Measurements from ENCODE around the gene BCKDK.
A peak's percentile ranks its signal among the peaks of the same experiment; 100 is the strongest.

Gene BCKDK

DNA sequence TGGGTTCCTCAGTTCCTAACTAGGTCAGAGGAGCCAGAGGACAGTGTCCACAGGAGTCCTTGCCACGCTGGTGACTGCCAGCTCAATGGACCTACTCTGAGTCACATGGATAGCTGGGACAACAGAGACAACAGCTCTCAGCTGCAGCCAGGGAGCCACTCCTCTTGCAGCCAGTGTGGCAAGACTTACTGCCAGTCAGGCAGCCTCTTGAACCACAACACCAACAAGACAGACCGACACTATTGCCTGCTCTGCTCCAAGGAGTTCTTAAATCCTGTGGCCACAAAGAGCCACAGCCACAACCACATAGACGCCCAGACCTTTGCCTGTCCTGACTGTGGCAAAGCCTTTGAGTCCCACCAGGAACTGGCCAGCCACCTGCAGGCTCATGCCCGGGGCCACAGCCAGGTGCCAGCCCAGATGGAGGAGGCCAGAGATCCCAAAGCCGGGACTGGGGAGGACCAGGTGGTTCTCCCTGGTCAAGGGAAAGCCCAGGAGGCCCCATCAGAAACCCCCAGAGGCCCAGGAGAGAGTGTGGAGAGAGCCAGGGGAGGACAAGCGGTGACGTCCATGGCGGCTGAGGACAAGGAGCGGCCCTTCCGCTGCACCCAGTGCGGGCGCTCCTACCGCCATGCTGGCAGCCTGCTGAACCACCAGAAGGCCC is 27.3 kb upstream of the BCKDK start:
- DNase-seq: no peak

DNA sequence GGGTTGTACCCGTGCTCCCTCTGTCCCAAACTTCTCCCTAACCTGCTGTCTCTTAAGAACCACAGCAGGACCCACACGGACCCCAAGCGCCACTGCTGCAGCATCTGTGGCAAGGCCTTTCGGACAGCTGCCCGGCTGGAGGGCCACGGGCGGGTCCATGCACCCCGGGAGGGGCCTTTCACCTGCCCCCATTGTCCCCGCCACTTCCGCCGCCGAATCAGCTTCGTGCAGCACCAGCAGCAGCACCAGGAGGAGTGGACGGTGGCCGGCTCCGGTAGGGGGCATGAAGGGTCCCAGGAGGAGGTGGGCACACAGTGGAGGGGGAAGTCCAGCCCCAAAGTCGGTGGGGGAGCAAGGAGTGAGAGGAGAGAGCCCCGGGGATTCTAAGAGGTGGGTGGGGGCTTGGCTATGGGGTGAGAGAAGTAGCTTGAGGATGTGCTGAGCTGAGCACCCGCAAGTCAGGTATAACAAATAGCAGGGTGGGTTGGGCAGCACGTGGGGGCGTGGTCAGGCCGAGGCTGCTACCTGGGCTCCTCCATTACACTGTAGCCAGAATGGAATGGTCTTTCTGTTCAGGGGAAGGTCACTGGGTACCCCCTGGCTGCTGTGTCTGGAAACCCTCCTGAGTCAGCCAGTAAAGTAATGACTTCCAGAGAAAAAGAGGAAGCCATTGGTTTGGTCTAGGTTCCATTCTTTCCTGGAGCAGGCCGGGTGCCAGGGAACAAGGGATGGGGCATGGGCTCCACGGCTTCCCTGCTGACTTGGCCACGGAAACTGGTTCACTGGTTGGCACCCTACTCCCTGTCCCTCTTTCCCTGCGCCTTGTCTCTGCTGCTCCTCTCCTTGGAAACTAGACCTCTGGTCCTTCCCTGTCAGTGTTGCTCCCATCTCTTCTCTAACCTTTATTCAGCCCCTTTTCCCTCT is 26.5 kb upstream of the BCKDK start:
- no peak for DNase-seq

DNA sequence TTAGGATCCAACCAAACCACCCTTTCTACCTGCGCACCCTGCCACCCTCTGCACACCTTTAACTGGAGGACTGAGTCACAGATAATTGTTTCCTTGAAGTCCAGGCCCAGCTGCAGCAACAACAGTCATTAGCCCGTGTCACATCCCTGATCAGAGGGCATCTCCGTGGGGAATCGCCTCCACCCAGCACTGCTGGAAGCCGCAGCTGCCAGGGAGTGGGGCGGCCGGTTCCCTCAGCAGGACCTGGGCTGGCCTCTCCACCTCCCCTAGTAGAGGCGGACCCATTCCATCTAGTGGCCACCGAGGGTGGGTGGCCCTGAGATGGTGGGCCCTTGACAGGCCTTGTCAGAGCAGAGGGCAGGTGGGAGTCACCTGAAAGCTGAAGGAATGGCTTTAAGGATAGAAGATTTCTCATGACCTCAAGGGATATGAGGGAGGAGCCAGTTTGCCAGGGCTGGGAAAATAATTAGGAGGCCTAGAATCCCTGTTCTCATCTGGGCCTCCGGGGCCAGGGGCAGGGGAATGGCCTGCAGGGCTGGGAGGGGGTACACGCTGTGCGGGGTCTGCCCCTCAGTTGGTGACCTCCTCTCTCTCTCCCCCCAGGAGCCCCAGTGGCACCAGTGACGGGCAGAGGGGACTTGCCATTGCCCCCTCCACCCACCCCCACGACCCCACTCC is 25.7 kb upstream of the BCKDK start:
- DNase-seq: no peak

- DNase-seq: no peak
Measured at GRCh38 chr16:31083081-31083480, 25.1 kb upstream of the BCKDK start.

- no peak for DNase-seq
Measured at GRCh38 chr16:31083556-31083955, 24.6 kb upstream of the BCKDK start.

GRCh38 chr16:31083981-31084380 is 24.2 kb upstream of the BCKDK start:
- DNase-seq: no peak

DNA sequence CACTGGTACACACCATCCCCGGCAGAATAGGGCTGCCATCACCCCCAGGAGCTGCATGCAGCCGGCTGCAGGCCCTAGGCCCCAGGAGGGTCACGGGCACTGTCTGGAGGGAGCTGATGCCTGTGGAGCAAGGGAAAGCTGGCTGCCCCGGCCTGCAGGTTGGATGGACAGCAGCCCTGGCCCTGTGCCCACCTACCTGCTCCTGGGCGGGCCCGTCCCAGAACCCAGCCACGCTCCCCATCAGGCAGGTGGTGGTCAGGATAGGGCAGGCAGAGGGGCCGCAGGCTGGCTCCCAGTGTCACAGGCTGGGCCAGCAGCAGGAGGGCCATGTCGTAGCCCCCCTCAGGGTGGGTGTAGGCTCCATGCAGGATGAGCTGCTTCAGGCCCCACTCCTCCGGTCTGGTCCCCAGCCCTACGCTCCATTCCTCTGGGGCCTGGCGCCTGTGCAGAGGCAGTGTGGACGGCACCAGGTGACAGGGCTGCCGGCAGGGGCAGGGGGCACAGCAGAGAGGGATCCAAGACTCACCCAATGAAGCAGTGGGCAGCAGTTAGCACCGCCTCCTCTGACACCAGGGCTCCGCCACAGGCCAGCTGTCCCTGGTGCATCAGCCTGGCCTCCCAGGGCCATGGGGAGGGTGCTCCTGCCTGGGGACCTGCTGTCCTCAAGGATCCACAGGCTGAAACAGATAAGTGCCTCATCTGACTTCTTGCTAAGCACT is 23.4 kb upstream of the BCKDK start:
- no peak for DNase-seq

- DNase-seq: no peak
Measured at GRCh38 chr16:31085411-31085810, 22.8 kb upstream of the BCKDK start.

GRCh38 chr16:31085873-31086628 is 22.1 kb upstream of the BCKDK start:
- no peak for DNase-seq

DNA sequence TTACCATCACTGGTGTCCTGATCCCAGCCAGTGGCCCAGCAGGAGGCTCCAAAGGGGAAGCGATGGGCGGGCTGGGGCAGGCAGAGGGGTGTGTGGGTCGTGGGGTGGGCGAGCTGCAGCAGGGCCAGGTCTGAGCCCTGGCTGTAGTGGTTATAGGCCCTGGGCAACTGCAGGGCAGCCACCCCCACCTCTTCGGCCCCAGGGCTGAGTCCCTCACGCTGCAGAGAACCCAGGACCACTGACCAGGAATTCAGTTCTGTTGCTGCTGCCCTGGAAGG is 21.6 kb upstream of the BCKDK start:
- DNase-seq: no peak

DNA sequence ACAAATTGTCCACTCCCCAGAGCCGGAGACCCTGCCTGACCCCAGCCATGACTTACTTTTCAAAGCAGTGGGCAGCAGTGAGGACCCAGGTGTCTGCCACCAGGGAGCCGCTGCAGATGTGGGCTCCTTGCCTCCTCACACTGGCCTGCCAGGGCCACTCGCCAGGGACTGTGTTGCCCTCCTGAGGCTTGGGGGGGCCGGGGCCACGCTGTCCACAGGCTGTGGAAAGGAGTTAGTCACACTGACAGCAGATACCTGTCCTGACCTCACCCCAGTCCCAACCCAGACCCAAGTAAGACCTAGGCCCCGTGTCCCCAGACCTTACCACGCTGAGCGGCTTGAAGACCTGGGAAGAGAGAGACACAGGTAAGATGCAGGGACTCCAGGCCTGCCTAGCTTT is 20.7 kb upstream of the BCKDK start:
- DNase-seq: no peak

- DNase-seq: no peak
Measured at GRCh38 chr16:31087971-31088370, 20.2 kb upstream of the BCKDK start.

GRCh38 chr16:31088459-31089183 is 19.6 kb upstream of the BCKDK start, which contains the start of gene PRSS53:
TSS of gene PRSS53 (minus strand) at chr16:31088943. CDS start at chr16:31088809, 134 bp downstream.
- DNase-seq: no peak

DNA sequence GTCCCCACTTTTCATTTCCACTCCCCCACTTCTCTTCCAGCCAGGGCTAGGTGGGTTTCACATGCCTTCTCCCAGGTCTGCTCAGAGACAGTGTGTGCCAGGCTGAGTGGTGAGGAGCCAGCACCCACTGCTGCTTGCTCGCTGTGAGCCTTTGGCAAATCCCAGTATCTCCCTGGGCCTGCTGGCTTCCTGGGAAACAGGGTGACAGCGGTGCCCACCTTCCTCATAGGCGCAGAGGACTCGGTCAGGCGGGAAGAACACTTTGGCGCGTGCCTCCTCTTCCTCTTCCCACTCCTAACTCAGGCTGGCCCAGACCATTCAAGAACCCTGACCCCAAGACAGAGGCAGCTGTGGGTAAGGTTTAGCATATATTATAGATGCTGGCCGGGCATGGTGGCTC is 19.0 kb upstream of the BCKDK start:
- DNase-seq: no peak

- no peak for DNase-seq
Measured at GRCh38 chr16:31090540-31090939, 17.6 kb upstream of the BCKDK start.

- DNase-seq: no peak
Measured at GRCh38 chr16:31092330-31092729, 15.9 kb upstream of the BCKDK start.

- no peak for DNase-seq
Measured at GRCh38 chr16:31093132-31093703, 15.0 kb upstream of the BCKDK start.

GRCh38 chr16:31094088-31094423 is 14.1 kb upstream of the BCKDK start:
- no peak for DNase-seq

DNA sequence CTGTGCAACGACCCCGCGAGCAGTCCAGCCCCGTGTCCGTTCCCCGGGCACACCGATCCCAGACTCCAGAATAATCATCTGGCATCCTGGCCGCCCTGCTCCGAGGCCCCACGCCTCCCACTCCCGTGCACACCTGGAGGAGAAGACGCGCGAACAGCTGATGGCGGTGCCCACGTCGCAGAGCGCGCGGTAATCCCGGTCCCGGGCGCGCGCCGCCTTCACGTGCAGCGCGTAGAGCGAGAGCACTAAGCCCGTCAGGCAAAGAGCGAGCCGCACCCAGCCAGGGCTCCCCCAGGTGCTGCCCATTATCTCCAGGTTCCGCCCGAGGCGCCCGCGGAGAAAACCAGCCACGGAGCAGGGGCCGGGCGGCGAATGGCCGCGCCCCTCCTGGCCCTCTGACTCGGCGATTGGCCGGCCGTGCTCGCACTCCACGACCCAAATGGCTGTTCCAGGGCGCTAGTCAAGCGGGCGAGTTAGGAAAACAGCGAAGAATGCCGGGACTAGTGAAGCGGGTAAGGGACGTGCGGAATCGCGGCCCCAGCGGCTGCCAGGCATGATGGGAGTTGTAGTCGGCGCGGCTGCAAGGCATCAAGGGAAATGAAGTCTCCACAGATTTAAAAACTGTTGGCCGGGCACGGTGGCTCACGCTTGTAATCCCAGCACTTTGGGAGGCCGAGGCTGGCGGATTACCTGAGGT is 13.6 kb upstream of the BCKDK start, which contains the start of gene VKORC1:
Gene VKORC1, minus strand, starts transcription at position 374 of the 697 bp plus-strand sequence. Its CDS starts 68 bp downstream, at position 306.
- DNase-seq: peak; percentile 22

DNA sequence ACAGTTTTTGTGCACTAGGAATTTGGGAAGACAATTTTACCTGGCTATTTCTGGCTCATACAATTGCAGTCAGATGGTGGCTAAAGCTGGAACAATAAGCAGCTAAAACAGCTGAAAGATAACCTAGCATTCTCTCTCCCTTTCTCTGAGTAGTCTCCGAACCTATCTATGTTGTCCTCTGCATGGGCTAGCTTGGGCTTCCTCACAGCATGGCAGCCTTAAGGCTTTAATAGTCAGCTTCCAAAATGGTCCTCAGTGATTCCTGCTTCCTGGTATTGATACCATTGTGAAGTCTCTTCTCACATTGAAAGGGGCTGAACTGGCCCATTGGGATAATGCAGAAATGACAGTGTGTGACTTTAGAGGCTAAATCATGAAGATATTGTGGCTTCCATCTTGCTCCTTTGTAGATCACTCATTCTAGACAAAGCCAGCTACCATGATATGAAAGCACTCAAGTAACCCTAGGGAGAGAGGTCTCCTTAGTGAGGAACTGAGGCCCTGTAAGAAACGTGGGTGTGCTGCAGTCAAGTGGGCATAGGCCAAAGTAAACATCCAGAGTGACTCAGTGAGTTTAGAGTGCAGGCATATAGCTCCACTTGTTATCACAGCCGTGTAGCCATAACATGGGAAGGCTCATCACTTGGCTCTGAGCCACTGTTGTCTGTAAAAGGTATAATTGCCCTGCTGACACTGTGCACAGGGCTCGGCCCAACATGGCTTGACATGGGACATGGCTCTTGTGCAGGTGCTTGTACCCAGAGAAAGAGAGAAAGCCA is 8.1 kb upstream of the BCKDK start:
- DNase-seq: no peak

Measured in cortex of kidney (tissue), 1 donor.